ENCODE measurements around the gene BBS1.
"Not testable (repeated sequence)": the region's sequence is repeated elsewhere in the genome, so short reads cannot be mapped to it uniquely, and the experiment has no call there.

Gene BBS1

DNA sequence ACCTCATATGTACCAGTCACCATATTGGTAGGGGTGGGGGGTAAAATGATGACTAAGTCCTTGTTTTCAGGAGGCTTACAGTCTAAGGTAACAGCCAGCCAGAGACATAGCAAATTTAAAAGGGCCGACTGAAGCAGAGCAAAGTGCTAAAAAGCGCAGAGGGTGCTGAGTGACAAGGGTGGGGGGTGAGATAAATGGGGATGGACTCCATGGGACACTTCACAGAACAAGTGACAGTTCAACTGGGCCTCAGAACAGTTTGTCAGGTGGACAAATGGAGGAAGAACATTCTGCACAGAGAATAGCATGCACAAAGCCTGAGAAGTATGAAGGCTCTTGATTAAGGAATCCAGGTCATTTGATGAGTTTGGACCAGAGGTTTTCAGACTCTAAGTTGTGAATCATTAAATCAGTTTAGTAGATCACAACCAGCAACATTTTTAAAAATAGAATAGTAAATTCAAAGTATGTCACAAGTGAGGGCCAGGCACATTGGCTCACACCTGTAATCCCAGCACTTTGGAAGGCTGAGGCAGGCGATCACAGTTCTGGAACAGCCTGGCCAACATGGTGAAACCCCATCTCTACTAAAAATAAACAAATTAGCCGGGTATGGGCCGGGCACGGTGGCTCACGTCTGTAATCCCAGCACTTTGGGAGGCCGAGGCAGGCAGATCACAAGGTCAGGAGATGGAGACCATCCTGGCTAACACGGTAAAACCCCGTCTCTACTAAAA is 14.0 kb downstream of the BBS1 start:
- no peak for DNase-seq (ENCODE audit: low spot score)

GRCh38 chr11:66529069-66529468 is 18.6 kb downstream of the BBS1 start:
- no peak for DNase-seq (ENCODE audit: low spot score)

- DNase-seq (ENCODE audit: low spot score) = no peak
These were observed 19.2 kb downstream of the BBS1 start for GRCh38 chr11:66529655-66530054.

GRCh38 chr11:66530927-66531709 is 20.7 kb downstream of the BBS1 start:
- DNase-seq (ENCODE audit: low spot score) = no peak

DNA sequence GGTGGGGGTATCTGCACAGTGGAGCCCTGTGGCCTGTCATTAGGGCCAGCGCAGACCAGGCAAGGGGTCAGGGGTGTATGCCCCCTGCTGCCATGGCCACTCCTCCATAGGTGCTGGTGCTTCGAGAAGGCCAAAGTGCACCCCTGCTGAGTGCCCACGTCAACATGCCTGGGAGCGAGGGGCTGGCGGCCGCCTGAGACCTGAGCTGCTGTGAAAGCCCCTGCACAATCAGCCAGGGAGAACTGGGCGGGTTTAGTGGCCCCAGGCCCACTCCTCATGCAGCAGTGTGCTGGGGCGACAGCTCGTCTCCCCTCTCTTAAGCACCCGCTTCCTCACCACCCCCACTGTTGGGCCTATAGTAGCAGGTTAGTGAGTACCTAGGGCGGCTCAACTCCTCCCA is 21.4 kb downstream of the BBS1 start:
- no peak for DNase-seq (ENCODE audit: low spot score)

GRCh38 chr11:66532784-66533183 is 22.3 kb downstream of the BBS1 start:
- DNase-seq (ENCODE audit: low spot score) = no peak

GRCh38 chr11:66539170-66539869 is 28.9 kb downstream of the BBS1 start:
- DNase-seq (ENCODE audit: low spot score) = no peak

- no peak for DNase-seq (ENCODE audit: low spot score)
These were observed 29.4 kb downstream of the BBS1 start for GRCh38 chr11:66539870-66540213.

DNA sequence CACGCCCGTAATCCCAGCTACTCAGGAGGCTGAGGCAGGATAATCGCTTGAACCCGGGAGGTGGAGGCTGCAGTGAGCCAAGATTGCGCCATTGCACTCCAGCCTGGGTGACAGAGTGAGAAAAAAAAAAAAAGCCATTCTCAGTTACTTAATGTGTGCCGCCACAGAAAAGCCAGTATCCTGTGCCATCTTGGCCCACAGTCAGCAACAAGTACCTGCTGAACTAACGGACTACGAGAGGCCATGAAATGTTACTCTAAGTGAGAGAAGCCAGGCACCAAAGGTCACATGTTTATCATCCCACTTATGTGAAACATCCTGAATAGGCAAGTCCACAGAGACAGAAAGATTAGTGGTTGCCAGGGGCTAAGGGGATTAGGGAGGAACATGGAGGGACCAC is 30.2 kb downstream of the BBS1 start:
- not testable (repeated sequence) for DNase-seq (ENCODE audit: low spot score)

GRCh38 chr11:66541892-66542291 is 31.5 kb downstream of the BBS1 start:
- DNase-seq (ENCODE audit: low spot score) = no peak

DNA sequence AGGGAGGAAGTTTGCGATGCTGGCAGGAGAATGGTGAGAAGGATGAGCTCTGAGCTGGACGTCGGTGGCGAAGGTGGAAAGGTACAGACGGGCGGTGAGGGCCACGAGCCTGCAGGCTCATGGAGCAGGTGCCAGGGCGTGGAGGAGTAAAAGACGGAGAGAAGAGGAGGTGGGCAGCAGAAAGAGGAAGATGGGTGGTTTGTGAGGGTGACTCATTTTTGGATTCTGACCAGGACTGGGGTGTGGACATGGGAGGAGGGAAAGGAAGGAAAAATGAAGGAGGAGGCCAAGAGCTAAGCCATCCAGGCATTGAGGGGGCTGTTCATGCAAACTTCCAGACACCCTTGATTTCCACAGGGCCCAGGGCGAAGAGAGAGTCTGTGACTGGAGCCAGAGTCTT is 31.9 kb downstream of the BBS1 start:
- DNase-seq (ENCODE audit: low spot score) = no peak

DNA sequence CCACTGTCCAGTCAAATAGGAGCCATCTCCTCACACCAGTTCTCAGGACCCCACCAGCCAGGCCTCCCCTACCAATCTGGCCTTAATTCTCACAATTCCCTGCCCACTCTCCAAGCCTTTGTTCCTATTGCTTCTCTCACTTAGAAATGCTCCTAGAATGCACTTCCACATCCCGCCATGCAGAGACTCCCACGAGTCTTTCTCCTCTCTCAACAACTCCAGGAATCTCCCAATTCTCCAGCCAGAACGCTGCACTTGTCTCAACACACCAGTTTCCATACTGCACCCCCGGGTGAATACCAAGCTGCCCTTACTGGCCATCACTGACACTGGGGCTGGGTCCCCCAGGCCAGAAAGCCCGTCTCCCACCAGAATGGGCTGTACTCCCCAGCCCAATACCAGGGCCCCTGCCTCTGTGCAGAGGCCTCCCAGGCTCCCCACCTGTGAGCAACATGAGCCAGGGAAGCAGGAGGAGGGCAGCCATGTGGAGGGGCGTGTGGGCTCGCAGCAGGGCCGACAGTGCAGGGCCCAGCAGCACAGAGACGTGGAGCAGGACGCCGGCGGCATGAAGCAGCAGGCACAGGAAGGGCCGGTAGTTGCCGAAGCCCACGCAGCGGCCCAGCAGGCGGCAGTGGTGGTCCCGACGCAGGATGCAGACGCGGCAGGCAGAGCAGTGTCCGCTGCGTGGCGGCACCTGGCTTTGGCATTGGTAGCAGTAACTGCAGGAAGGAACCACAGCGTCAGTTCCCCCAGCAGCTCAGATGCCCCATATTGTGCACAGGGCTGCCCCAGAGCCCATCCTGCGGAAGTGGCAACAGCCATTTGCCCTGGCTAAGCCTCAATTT is 33.0 kb downstream of the BBS1 start:
- peak; percentile 34 for DNase-seq (ENCODE audit: low spot score)

- DNase-seq (ENCODE audit: low spot score) = not testable (repeated sequence)
These were observed 34.5 kb downstream of the BBS1 start for GRCh38 chr11:66544952-66545351.

GRCh38 chr11:66545701-66546367 is 35.4 kb downstream of the BBS1 start, which contains the start of gene ZDHHC24:
TSS of gene ZDHHC24 (minus strand) at chr11:66546048. CDS start at chr11:66546003, 45 bp downstream.
- peak; percentile 98 for DNase-seq (ENCODE audit: low spot score)

- no peak for DNase-seq (ENCODE audit: low spot score)
These were observed 36.0 kb downstream of the BBS1 start, which contains the start of gene ACTN3 for GRCh38 chr11:66546368-66546965. TSS of gene ACTN3 (plus strand) at chr11:66546903. CDS start at chr11:66546938, 35 bp downstream.

GRCh38 chr11:66546966-66547661 is 36.7 kb downstream of the BBS1 start:
- DNase-seq (ENCODE audit: low spot score) = no peak

- DNase-seq (ENCODE audit: low spot score) = no peak
These were observed 37.2 kb downstream of the BBS1 start for GRCh38 chr11:66547662-66548009.

GRCh38 chr11:66548041-66548440 is 37.6 kb downstream of the BBS1 start:
- no peak for DNase-seq (ENCODE audit: low spot score)

DNA sequence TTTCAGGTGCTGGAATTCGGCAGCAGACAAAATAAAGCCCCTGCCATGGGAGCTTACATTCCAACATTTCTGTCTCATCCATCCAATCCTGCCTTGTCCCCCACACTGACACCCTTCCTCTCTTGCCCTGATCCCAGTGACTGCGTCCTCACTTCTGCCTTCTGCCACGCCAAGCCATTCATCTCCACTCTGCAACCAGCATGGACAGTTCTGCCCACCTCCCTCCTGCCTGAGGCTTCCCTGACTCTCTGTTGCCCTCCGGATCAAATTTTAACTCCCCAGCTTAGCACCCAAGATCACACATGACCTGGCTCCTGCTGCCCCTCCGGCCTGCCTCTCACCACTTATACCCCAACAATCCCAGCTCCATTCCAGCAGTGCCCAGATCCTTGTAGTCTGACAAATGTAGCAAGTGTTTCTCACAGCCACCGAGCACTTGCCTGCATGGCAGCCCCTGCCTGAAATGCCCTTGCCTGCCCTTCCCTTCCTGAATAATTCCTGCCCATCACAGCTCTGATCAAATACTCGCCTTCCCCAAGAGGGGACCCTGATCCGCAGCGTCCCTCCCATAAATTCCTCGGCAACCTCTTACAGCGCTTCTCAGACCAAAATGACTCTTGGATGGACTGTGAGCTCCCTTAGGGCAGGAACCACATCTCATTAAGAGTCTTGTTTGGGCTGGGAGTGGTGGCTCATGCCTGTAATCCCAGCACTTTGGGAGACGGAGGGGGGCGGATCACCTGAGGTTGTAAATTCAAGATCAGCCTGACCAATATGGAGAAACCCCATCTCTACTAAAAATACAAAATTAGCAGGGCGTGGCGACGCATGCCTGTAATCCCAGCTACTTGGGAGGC is 38.6 kb downstream of the BBS1 start:
- DNase-seq (ENCODE audit: low spot score) = no peak

All from Ammon's horn (tissue), 1 donor.